OCI-LY3 (cell line): Measurements from ENCODE around the gene LTBP4.

Experiments
- CTCF ChIP-seq: fragments of 200-600, 300-600 bp; sonication (generic); IDR thresholded peaks from 2 replicates; pipeline ENCODE4 v1.5.1; 2014; ENCODE audit warnings: antibody characterized with exemption, low read length, low read depth
- EZH2phosphoT487 ChIP-seq: fragments of 200-600 bp; shearing (Covaris generic); IDR thresholded peaks from 2 replicates; pipeline ENCODE4 v1.6.1; 2018; ENCODE audit warnings: antibody characterized with exemption, mixed run types, low read depth

- TF ChIP-seq CTCF: no peak
- no peak for TF ChIP-seq EZH2phosphoT487
These were observed 71.6 kb downstream of the LTBP4 start for GRCh38 chr19:40672573-40673299.
